GM10248 (cell line): ENCODE data around the gene GPR83.
"Not testable (repeated sequence)": the region's sequence is repeated elsewhere in the genome, so short reads cannot be mapped to it uniquely, and the experiment has no call there.

ENCODE experiments used
- CTCF ChIA-PET: fragments of 300-600 bp; sonication (Branson Sonifier 250); formaldehyde crosslinking; extraction: SDS; loops from one replicate; lab custom pipeline; 2021; ENCODE audit warnings: antibody characterized with exemption; lab: Yijun Ruan, JAX
- POLR2A ChIA-PET: fragments of 350-650 bp; sonication (Branson Sonifier 250); formaldehyde crosslinking; extraction: SDS; loops from one replicate; lab custom pipeline; 2020; ENCODE audit warnings: antibody characterized with exemption; lab: Yijun Ruan, JAX
- DNase-seq: peaks from one replicate; pipeline ENCODE4 v3.0.0; 2012; ENCODE audit errors: extremely low spot score
- TF ChIP-seq, protein P1 (sequence below): IDR thresholded peaks from 2 replicates; pipeline ENCODE4 v1.5.1; 2012; ENCODE audit warnings: mild to moderate bottlenecking, low read depth; ENCODE audit errors: extremely low read depth, missing control alignments, control extremely low read depth

The GPR83 gene

DNA sequence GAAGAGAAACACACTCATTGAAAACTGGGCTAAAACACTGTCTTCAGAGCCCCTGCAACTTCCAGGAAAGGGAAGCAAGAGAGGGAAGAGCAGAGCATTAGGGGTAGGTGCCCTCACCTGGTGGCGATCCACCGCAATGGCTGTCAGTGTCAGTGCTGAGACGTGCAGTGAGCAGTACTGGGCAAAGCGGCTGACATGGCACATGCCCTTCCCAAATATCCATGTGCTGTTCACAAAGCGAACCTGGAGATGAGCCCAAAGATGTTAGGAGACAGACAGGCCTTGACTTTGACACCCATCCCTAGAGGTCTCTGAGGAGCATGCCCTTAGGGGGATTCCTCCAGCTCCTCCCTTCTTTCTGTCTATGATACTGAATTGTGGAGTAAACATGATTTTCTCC is 4.9 kb downstream of the GPR83 start:
- TF ChIP-seq, protein P1, sequence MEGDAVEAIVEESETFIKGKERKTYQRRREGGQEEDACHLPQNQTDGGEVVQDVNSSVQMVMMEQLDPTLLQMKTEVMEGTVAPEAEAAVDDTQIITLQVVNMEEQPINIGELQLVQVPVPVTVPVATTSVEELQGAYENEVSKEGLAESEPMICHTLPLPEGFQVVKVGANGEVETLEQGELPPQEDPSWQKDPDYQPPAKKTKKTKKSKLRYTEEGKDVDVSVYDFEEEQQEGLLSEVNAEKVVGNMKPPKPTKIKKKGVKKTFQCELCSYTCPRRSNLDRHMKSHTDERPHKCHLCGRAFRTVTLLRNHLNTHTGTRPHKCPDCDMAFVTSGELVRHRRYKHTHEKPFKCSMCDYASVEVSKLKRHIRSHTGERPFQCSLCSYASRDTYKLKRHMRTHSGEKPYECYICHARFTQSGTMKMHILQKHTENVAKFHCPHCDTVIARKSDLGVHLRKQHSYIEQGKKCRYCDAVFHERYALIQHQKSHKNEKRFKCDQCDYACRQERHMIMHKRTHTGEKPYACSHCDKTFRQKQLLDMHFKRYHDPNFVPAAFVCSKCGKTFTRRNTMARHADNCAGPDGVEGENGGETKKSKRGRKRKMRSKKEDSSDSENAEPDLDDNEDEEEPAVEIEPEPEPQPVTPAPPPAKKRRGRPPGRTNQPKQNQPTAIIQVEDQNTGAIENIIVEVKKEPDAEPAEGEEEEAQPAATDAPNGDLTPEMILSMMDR, result no peak
- CTCF ChIA-PET, result interaction anchor here (1.0 to 1.3 kb wide), 2 partner anchors 9 to 125 kb away, joined by 3 read pairs; no protein-coding TSS in a partner anchor

DNA sequence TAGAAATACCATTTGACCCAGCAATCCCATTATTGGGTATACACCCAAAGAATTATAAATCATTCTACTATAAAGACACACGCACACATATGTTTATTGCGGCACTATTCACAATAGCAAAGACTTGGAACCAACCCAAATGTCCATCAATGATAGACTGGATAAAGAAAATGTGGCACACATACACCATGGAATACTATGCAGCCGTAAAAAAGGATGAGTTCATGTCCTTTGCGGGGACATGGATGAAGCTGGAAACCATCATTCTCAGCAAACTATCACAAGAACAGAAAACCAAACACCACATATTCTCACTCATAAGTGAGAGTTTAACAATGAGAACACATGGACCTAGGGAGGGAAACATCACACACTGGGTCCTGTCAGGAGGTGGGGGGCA is 9.3 kb downstream of the GPR83 start:
- POLR2A ChIA-PET, DNase-seq, CTCF ChIA-PET: not testable (repeated sequence)

More for the DNA sequence above, 4.9 kb downstream of the GPR83 start:
- DNase-seq, result no peak
- POLR2A ChIA-PET, result no interaction called here

DNA sequence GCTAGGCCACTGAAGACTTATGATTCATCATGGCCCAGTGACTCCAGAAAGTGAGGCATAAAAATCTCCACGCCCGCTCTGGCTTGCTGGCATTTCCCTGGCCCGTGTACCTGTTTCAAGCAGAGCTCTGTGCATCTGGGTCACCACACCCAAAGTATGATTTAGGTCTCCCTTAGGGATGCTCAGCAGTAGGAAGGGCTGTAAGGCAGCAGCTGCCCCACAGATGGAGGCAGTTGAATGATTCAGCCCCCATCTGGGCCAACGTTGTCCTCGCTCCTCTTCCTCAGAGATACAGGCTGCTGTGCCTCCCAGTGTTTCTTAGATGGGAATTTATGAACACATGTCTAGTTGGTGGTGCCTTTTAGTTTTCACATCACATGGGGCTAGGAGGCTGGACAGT is 21.6 kb downstream of the GPR83 start:
- ChIA-PET POLR2A (no interaction called here), CTCF (no interaction called here)
- DNase-seq, result no peak
- TF ChIP-seq, protein P1, result no peak

DNA sequence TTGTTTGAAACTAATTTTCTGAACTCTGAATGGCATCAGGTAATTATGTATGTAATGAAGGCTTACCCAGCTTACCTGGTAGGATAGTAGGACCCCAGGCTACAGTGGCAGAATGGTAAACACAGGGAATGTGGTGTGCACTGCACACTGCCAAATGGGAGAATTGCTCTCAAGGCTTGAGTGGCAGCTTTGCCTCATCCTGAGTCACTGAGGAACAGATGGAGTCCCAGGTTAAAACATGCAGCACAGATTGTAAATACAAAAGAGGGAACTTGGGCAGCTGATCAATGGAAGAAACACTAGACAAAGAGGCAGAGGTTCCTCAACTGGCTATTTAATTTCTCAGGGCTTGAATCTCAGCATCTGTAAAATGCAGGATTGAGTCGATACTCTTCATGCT is 24.4 kb downstream of the GPR83 start:
- CTCF ChIA-PET, result no interaction called here
- POLR2A ChIA-PET, result no interaction called here
- DNase-seq, result no peak
- TF ChIP-seq, protein P1, result no peak

DNA sequence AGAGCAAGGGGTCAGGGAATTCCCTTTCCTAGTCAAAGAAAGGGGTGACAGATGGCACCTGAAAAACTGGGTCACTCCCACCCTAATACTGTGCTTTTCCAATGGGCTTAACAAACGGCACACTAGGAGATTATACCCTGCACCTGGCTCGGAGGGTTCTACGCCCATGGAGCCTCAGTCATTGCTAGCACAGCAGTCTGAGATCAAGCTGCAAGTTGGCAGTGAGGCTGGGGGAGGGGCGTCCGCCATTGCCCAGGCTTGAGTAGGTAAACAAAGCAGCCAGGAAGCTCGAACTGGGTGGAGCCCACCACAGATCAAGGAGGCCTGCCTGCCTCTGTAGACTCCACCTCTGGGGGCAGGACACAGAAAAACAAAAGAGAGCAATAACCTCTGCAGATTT is 30.6 kb downstream of the GPR83 start:
- CTCF ChIA-PET, POLR2A ChIA-PET, DNase-seq: not testable (repeated sequence)

DNA sequence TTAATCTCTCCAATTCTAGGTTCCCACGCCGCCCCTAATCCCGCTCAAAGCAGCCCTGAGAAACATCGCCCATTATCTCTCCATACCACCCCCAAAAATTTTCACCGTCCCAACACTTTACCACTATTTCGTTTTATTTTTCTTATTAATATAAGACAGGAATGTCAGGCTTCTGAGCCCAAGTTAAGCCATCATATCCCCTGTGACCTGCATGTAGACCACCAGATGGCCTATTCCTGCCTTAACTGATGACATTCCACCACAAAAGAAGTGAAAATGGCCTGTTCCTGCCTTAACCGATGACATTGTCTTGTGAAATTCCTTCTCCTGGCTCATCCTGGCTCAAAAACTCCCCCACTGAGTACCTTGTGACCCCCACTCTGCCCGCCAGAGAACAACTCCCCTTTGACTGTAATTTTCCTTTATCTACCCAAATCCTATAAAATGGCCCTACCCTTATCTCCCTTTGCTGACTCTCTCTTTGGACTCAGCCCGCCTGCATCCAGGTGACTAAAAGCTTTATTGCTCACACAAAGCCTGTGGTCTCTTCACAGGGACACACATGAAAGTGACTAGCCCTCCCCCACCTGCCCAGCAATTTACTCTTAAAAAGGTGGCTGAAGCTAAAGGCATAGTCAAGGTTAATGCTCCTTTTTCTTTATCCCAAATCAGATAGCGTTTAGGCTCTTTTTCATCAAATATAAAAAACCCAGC is 50.2 kb downstream of the GPR83 start:
- DNase-seq, POLR2A ChIA-PET: not testable (repeated sequence)
- CTCF ChIA-PET, result interaction anchor here (1.6 kb wide), 1 partner anchor 14 kb away, joined by 3 read pairs; no protein-coding TSS in a partner anchor

DNA sequence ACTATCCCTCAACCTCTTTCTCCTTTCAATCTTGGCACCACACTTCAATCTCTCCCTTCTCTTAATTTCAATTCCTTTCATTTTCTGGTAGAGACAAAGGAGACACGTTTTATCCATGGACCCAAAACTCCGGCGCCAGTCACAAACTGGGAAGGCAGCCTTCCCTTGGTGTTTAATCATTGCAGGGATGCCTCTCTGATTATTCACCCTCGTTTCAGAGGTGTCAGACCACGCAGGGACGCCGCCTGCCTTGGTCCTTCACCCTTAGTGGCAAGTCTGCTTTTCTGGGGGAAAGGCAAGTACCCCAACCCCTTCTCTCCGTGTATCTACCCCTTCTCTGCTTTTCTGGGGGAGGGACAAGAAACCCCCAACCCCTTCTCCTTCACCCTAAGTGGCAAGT is 54.9 kb downstream of the GPR83 start:
- DNase-seq, POLR2A ChIA-PET, CTCF ChIA-PET: not testable (repeated sequence)

DNA sequence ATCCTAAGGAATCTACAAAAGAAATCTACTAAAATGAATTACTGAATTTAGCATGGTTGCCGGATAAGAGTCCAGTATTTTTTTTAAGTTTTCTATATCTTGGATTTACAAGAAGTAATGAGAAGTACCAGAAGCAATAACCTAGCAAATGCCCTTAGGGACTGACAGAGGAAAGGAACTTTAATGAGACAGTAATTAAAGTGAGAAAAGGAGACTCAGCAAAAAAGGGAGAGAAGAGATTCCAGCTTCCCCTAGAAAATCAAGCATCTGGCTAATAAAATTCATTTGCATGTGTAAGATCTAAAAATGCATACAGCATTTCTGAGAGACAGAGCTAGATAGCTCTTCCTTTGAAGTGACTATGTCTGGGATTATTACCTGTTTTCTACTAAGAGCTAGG is 57.7 kb downstream of the GPR83 start:
- ChIA-PET POLR2A (no interaction called here), CTCF (interaction anchor here (1.3 kb wide), 2 partner anchors 13 to 17 kb away, joined by 3 to 7 read pairs; no protein-coding TSS in a partner anchor)
- DNase-seq, result no peak
- TF ChIP-seq, protein P1, result no peak

DNA sequence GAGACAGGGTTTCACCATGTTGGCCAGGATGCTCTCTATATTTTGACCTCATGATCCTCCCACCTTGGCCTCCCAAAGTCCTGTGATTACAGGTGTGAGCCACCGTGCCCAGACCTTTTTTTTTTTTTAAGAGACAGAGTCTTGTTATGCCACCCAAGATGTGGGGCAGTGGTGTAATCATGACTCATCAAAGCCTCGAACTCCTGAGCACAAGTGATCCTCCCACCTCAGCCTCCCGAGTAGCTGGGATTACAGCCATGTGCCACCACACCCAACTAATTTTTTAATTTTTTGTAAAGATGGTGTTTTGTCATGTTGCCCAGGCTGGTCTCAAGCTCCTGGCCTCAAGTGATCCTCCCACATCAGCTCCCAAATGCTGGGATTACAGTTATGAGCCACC is 59.0 kb downstream of the GPR83 start:
- POLR2A ChIA-PET, result no interaction called here
- TF ChIP-seq, protein P1, result no peak
- CTCF ChIA-PET, result no interaction called here
- DNase-seq, result no peak
